ENCODE measurements around the gene ZNF638.
"Not testable (repeated sequence)": the region's sequence is repeated elsewhere in the genome, so short reads cannot be mapped to it uniquely, and the experiment has no call there.

ZNF638 gene

GRCh38 chr2:71313016-71313766, 18.4 kb upstream of the ZNF638 start:
- no peak overlapping the region for H3K27ac ChIP-seq (ENCODE audit: low read length, poor library complexity, severe bottlenecking)
- no peak overlapping the region for H2BK12ac ChIP-seq (ENCODE audit: low read length in 2 of 2)
- no peak overlapping the region for H3K23ac ChIP-seq (ENCODE audit: low read length in 2 of 2)
- no peaks in the 10 kb centered on the region for H3K4me1 ChIP-seq (ENCODE audit: control insufficient read depth, insufficient read depth, low read depth, low read length)
- no peak for DNase-seq
- no peak overlapping the region for H2AK5ac ChIP-seq (ENCODE audit: low read length, severe bottlenecking)
- no peak overlapping the region for H3K18ac ChIP-seq (ENCODE audit: low read depth in 1 of 2, low read length in 2 of 2)
- H3K4me3 ChIP-seq (ENCODE audit: insufficient read depth in 1 of 2, low read depth in 1 of 2, low read length in 2 of 2), result no peak overlapping the region
- no peak overlapping the region for H3K14ac ChIP-seq (ENCODE audit: low read length in 2 of 2)
- H3K9ac ChIP-seq (ENCODE audit: low read length), result no peak overlapping the region
- WGBS, result 90% methylated on average over 8 of the region's 9 CpGs
- peaks cover 12% of the 10 kb centered on the region for H3K9me3 ChIP-seq (ENCODE audit: control insufficient read depth, low read length)
- H3K4me2 ChIP-seq (ENCODE audit: low read length, poor library complexity, severe bottlenecking), result no peak overlapping the region
- H2AFZ ChIP-seq (ENCODE audit: low read depth, low read length), result no peak overlapping the region
- H3K4ac ChIP-seq (ENCODE audit: low read depth in 1 of 2, low read length in 2 of 2), result no peak overlapping the region
- no peaks in the 10 kb centered on the region for H3K79me1 ChIP-seq (replicated peaks; ENCODE audit: low read length, poor library complexity, severe bottlenecking)
- H2BK5ac ChIP-seq (ENCODE audit: low read depth, low read length, poor library complexity, severe bottlenecking), result no peak overlapping the region
- no peak overlapping the region for H2BK15ac ChIP-seq (ENCODE audit: low read depth, poor library complexity, severe bottlenecking)
- H3K36me3 ChIP-seq (ENCODE audit: control insufficient read depth in 1 of 2, insufficient read depth in 2 of 2, low read depth in 1 of 2, low read length in 2 of 2), result no peaks in the 10 kb centered on the region
- H4K91ac ChIP-seq (ENCODE audit: low read length), result no peak overlapping the region
- H4K8ac ChIP-seq (ENCODE audit: low read length), result no peak overlapping the region
- H2BK120ac ChIP-seq (ENCODE audit: low read depth, low read length), result no peak overlapping the region
- no peaks in the 10 kb centered on the region for H3K27me3 ChIP-seq (ENCODE audit: control insufficient read depth in 1 of 2, insufficient read depth in 1 of 2, low read length in 2 of 2)

GRCh38 chr2:71317060-71317459, 14.5 kb upstream of the ZNF638 start:
- WGBS, result 72% methylated on average over 4 of the region's 4 CpGs
- Histone ChIP-seq H3K27ac (ENCODE audit: low read length, poor library complexity, severe bottlenecking) (no peak overlapping the region), H2AK5ac (ENCODE audit: low read length, severe bottlenecking) (no peak overlapping the region), H2BK120ac (ENCODE audit: low read depth, low read length) (no peak overlapping the region), H3K14ac (ENCODE audit: low read length in 2 of 2) (no peak overlapping the region), H3K18ac (ENCODE audit: low read depth in 1 of 2, low read length in 2 of 2) (no peak overlapping the region), H3K4me2 (ENCODE audit: low read length, poor library complexity, severe bottlenecking) (no peak overlapping the region), H2BK15ac (ENCODE audit: low read depth, poor library complexity, severe bottlenecking) (no peak overlapping the region), H3K4ac (ENCODE audit: low read depth in 1 of 2, low read length in 2 of 2) (no peak overlapping the region), H3K9me3 (ENCODE audit: control insufficient read depth, low read length) (peaks cover 33% of the 10 kb centered on the region), H3K79me1 (replicated peaks; ENCODE audit: low read length, poor library complexity, severe bottlenecking) (no peaks in the 10 kb centered on the region), H2AFZ (ENCODE audit: low read depth, low read length) (no peak overlapping the region), H3K23ac (ENCODE audit: low read length in 2 of 2) (no peak overlapping the region), H4K91ac (ENCODE audit: low read length) (no peak overlapping the region), H3K36me3 (ENCODE audit: control insufficient read depth in 1 of 2, insufficient read depth in 2 of 2, low read depth in 1 of 2, low read length in 2 of 2) (no peaks in the 10 kb centered on the region), H3K9ac (ENCODE audit: low read length) (no peak overlapping the region), H3K4me3 (ENCODE audit: insufficient read depth in 1 of 2, low read depth in 1 of 2, low read length in 2 of 2) (no peak overlapping the region), H2BK12ac (ENCODE audit: low read length in 2 of 2) (no peak overlapping the region), H4K8ac (ENCODE audit: low read length) (no peak overlapping the region), H3K4me1 (ENCODE audit: control insufficient read depth, insufficient read depth, low read depth, low read length) (no peaks in the 10 kb centered on the region), H2BK5ac (ENCODE audit: low read depth, low read length, poor library complexity, severe bottlenecking) (no peak overlapping the region), H3K27me3 (ENCODE audit: control insufficient read depth in 1 of 2, insufficient read depth in 1 of 2, low read length in 2 of 2) (no peaks in the 10 kb centered on the region)
- DNase-seq, result no peak

- H2BK120ac ChIP-seq (ENCODE audit: low read depth, low read length); H3K27ac ChIP-seq (ENCODE audit: low read length, poor library complexity, severe bottlenecking); H3K4me2 ChIP-seq (ENCODE audit: low read length, poor library complexity, severe bottlenecking); H3K23ac ChIP-seq (ENCODE audit: low read length in 2 of 2); H2AK5ac ChIP-seq (ENCODE audit: low read length, severe bottlenecking); H3K36me3 ChIP-seq (ENCODE audit: control insufficient read depth in 1 of 2, insufficient read depth in 2 of 2, low read depth in 1 of 2, low read length in 2 of 2); H2BK12ac ChIP-seq (ENCODE audit: low read length in 2 of 2); H4K91ac ChIP-seq (ENCODE audit: low read length); H3K4me3 ChIP-seq (ENCODE audit: insufficient read depth in 1 of 2, low read depth in 1 of 2, low read length in 2 of 2); H3K4ac ChIP-seq (ENCODE audit: low read depth in 1 of 2, low read length in 2 of 2); H2AFZ ChIP-seq (ENCODE audit: low read depth, low read length); H2BK5ac ChIP-seq (ENCODE audit: low read depth, low read length, poor library complexity, severe bottlenecking); DNase-seq; H3K27me3 ChIP-seq (ENCODE audit: control insufficient read depth in 1 of 2, insufficient read depth in 1 of 2, low read length in 2 of 2); H3K9ac ChIP-seq (ENCODE audit: low read length); H3K4me1 ChIP-seq (ENCODE audit: control insufficient read depth, insufficient read depth, low read depth, low read length); H4K8ac ChIP-seq (ENCODE audit: low read length); H3K18ac ChIP-seq (ENCODE audit: low read depth in 1 of 2, low read length in 2 of 2); H2BK15ac ChIP-seq (ENCODE audit: low read depth, poor library complexity, severe bottlenecking); H3K79me1 ChIP-seq (replicated peaks; ENCODE audit: low read length, poor library complexity, severe bottlenecking); H3K14ac ChIP-seq (ENCODE audit: low read length in 2 of 2): not testable (repeated sequence)
- H3K9me3 ChIP-seq (ENCODE audit: control insufficient read depth, low read length), result peaks cover 38% of the 10 kb centered on the region
- WGBS, result 73% methylated on average over 4 of the region's 4 CpGs
These were observed 13.7 kb upstream of the ZNF638 start for GRCh38 chr2:71317900-71318299.

GRCh38 chr2:71323386-71323785, 8.2 kb upstream of the ZNF638 start:
- no peak for DNase-seq

More at GRCh38 chr2:71323386-71323785, 8.2 kb upstream of the ZNF638 start:
- Histone ChIP-seq H2AFZ (ENCODE audit: low read depth, low read length) (no peak overlapping the region), H2AK5ac (ENCODE audit: low read length, severe bottlenecking) (no peak overlapping the region), H4K91ac (ENCODE audit: low read length) (no peak overlapping the region), H3K18ac (ENCODE audit: low read depth in 1 of 2, low read length in 2 of 2) (no peak overlapping the region), H3K36me3 (ENCODE audit: control insufficient read depth in 1 of 2, insufficient read depth in 2 of 2, low read depth in 1 of 2, low read length in 2 of 2) (no peaks in the 10 kb centered on the region), H3K27me3 (ENCODE audit: control insufficient read depth in 1 of 2, insufficient read depth in 1 of 2, low read length in 2 of 2) (no peaks in the 10 kb centered on the region), H3K4me1 (ENCODE audit: control insufficient read depth, insufficient read depth, low read depth, low read length) (no peaks in the 10 kb centered on the region), H3K23ac (ENCODE audit: low read length in 2 of 2) (no peak overlapping the region), H2BK120ac (ENCODE audit: low read depth, low read length) (no peak overlapping the region), H2BK12ac (ENCODE audit: low read length in 2 of 2) (no peak overlapping the region), H3K9me3 (ENCODE audit: control insufficient read depth, low read length) (peaks cover 28% of the 10 kb centered on the region), H4K8ac (ENCODE audit: low read length) (no peak overlapping the region), H3K4me2 (ENCODE audit: low read length, poor library complexity, severe bottlenecking) (no peak overlapping the region), H3K9ac (ENCODE audit: low read length) (no peak overlapping the region), H3K27ac (ENCODE audit: low read length, poor library complexity, severe bottlenecking) (no peak overlapping the region), H2BK15ac (ENCODE audit: low read depth, poor library complexity, severe bottlenecking) (no peak overlapping the region), H3K14ac (ENCODE audit: low read length in 2 of 2) (no peak overlapping the region), H3K79me1 (replicated peaks; ENCODE audit: low read length, poor library complexity, severe bottlenecking) (peaks cover 2% of the 10 kb centered on the region), H3K4me3 (ENCODE audit: insufficient read depth in 1 of 2, low read depth in 1 of 2, low read length in 2 of 2) (no peak overlapping the region), H3K4ac (ENCODE audit: low read depth in 1 of 2, low read length in 2 of 2) (no peak overlapping the region), H2BK5ac (ENCODE audit: low read depth, low read length, poor library complexity, severe bottlenecking) (no peak overlapping the region)
- 82% methylated on average over 6 of the region's 6 CpGs for WGBS
